Prostate gland (tissue), 2 donors: ENCODE measurements around the gene EXOC3L1. TPM values are rescaled to one million over a fixed set of nuclear protein-coding genes. Genes with fewer than 3 reads are reported as not detected.

Experiments
- DNase-seq: peaks from one replicate; pipeline ENCODE4 v3.0.0-alpha.2; 2019; ENCODE audit warnings: low spot score
- H3K27ac ChIP-seq, 2 donors: fragments of 200-600 bp; sonication (generic); 2 replicates each; pipeline ENCODE4 v1.5.1; 2017 to 2019
- H3K27me3 ChIP-seq: fragments of 200-600 bp; sonication (generic); replicated peaks from 2 replicates; pipeline ENCODE4 v1.5.1; 2019; ENCODE audit not compliant: insufficient read depth
- H3K36me3 ChIP-seq, 2 donors: fragments of 200-600 bp; sonication (generic); 1 replicate in 1 of 2; 2 replicates in 1 of 2; pipeline versions ENCODE4 v1.5.1 to v1.8.1; 2017 to 2019
- H3K4me1 ChIP-seq: fragments of 200-600 bp; sonication (generic); replicated peaks from 2 replicates; pipeline ENCODE4 v1.5.1; 2019
- H3K4me3 ChIP-seq, 2 donors: fragments of 200-600 bp; sonication (generic); 2 replicates each; pipeline ENCODE4 v1.5.1; 2017 to 2019
- H3K9me3 ChIP-seq: fragments of 200-600 bp; sonication (generic); 2 replicates; pipeline ENCODE4 v1.5.1; 2017
- POLR2A ChIP-seq: fragments of 450-650 bp; IDR thresholded peaks from one replicate; pipeline ENCODE4 v1.6.1; 2016; ENCODE audit warnings: antibody characterized with exemption, mild to moderate bottlenecking
- POLR2AphosphoS5 ChIP-seq: sonication (generic); formaldehyde crosslinking; IDR thresholded peaks from one replicate; pipeline ENCODE4 v1.6.1; 2017; ENCODE audit warnings: antibody characterized with exemption
- WGBS: methylation state at CpG from one replicate; pipeline ENCODE4 v1.1.5; 2018; 5-methylcytosine and 5-hydroxymethylcytosine counted together
- intact Hi-C: fragments of 100-400 bp; cut with DNase I; formaldehyde crosslinking; loops from one replicate; pipeline ENCODE4 v1.14.2; 2022
- total RNA-seq, 2 donors: library from RNA; depleted of rRNA; stranded (reverse); fragments of >200 nt; gene quantifications; one replicate each; pipeline ENCODE4 v1.1.0, GENCODE V29; 2016
- TF ChIP-seq, protein P1 (sequence below), 4 experiments: fragments of 200-600 bp in 2 of 4; fragments of 450-650 bp in 2 of 4; sonication (generic) in 2 of 4; IDR thresholded peaks; 1 replicate in 3 of 4; 2 replicates in 1 of 4; pipeline ENCODE4 v1.5.1; 2016 to 2019; ENCODE audit warnings: antibody characterized with exemption in 4 of 4, mild to moderate bottlenecking in 2 of 4, moderate library complexity in 2 of 4

The EXOC3L1 gene
- total RNA-seq, 2 donors from 2014 or later: 1.1 to 8.2 TPM

DNA sequence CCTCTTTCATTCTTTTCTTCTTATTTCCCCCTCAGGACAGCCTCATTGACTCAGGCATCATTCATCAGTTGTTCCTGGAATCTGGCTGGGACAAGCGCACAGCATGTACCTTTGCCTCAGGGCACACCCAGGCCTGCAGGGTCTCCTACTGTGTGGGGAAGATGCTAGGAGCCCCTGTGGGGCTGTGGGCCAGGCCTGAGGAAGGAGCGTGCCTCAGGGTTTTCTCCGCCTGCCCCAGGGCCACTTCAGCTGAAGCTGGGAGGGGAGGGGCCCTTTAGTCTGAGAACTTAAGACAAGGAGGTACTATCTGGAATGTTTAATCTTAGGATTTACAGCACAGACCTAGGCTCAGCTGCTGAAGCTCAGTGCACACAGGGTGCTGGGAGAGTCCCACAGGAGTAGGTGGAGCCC, 16.9 kb upstream of the EXOC3L1 start:
- H3K9me3 ChIP-seq: no peaks in the 10 kb centered on the region
- H3K27ac ChIP-seq: no peak overlapping the region
- peaks cover 0 to 9% of the 10 kb centered on the region in 2 donors for H3K36me3 ChIP-seq
- intact Hi-C loops: no loop called here
- 93% methylated on average over 3 of the region's 3 CpGs for WGBS
- no peaks in the 10 kb centered on the region for H3K27me3 ChIP-seq
- no peaks in the 10 kb centered on the region for H3K4me1 ChIP-seq
- TF ChIP-seq, protein P1, sequence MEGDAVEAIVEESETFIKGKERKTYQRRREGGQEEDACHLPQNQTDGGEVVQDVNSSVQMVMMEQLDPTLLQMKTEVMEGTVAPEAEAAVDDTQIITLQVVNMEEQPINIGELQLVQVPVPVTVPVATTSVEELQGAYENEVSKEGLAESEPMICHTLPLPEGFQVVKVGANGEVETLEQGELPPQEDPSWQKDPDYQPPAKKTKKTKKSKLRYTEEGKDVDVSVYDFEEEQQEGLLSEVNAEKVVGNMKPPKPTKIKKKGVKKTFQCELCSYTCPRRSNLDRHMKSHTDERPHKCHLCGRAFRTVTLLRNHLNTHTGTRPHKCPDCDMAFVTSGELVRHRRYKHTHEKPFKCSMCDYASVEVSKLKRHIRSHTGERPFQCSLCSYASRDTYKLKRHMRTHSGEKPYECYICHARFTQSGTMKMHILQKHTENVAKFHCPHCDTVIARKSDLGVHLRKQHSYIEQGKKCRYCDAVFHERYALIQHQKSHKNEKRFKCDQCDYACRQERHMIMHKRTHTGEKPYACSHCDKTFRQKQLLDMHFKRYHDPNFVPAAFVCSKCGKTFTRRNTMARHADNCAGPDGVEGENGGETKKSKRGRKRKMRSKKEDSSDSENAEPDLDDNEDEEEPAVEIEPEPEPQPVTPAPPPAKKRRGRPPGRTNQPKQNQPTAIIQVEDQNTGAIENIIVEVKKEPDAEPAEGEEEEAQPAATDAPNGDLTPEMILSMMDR (IDR thresholded peaks at IDR 0.05): no peak
- TF ChIP-seq POLR2A (no peak), POLR2AphosphoS5 (no peak)
- H3K4me3 ChIP-seq: no peak overlapping the region
- DNase-seq: no peak

- H3K4me3 ChIP-seq: no peak overlapping the region
- peaks cover 0 to 12% of the 10 kb centered on the region in 2 donors for H3K36me3 ChIP-seq
- H3K27me3 ChIP-seq: no peaks in the 10 kb centered on the region
- TF ChIP-seq, protein P1 (IDR thresholded peaks at IDR 0.05): no peak
- TF ChIP-seq POLR2AphosphoS5: no peak
- no peak for TF ChIP-seq POLR2A
- 94% methylated on average over 8 of the region's 8 CpGs for WGBS
- H3K27ac ChIP-seq: no peak overlapping the region
- DNase-seq: no peak
- H3K9me3 ChIP-seq: no peaks in the 10 kb centered on the region
- intact Hi-C loops: no loop called here
- H3K4me1 ChIP-seq: no peaks in the 10 kb centered on the region
These were observed 16.3 kb upstream of the EXOC3L1 start for GRCh38 chr16:67206129-67206837.

DNA sequence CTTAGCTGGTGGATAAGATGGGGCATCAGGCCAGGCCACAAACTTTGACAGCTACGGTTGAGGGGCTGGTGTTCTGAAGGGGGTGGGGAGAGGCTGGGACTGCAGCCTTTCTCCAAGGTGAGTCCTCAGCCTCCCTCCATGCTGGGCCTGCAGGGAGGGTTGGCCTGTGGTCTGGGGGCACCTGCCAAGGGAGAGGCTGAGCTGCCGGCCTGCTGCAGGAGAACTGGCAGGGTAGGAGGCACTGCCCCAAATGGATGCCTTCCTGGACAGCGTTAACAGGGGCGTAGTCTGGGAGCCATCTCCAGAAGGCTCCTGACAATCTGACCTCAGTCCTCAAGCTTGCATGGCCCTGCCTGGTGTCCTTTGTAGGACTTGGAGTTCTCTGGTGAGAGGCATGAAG, 14.1 kb upstream of the EXOC3L1 start:
- TF ChIP-seq, protein P1 (IDR thresholded peaks at IDR 0.05): no peak
- TF ChIP-seq POLR2A (no peak), POLR2AphosphoS5 (no peak)
- intact Hi-C loops: no loop called here
- DNase-seq: no peak
- Histone ChIP-seq H3K4me3 (no peak overlapping the region), H3K9me3 (no peaks in the 10 kb centered on the region), H3K36me3 (peaks cover 0 to 12% of the 10 kb centered on the region in 2 donors), H3K27ac (no peak overlapping the region), H3K27me3 (no peaks in the 10 kb centered on the region), H3K4me1 (no peaks in the 10 kb centered on the region)
- 72% methylated on average over 4 of the region's 4 CpGs for WGBS

DNA sequence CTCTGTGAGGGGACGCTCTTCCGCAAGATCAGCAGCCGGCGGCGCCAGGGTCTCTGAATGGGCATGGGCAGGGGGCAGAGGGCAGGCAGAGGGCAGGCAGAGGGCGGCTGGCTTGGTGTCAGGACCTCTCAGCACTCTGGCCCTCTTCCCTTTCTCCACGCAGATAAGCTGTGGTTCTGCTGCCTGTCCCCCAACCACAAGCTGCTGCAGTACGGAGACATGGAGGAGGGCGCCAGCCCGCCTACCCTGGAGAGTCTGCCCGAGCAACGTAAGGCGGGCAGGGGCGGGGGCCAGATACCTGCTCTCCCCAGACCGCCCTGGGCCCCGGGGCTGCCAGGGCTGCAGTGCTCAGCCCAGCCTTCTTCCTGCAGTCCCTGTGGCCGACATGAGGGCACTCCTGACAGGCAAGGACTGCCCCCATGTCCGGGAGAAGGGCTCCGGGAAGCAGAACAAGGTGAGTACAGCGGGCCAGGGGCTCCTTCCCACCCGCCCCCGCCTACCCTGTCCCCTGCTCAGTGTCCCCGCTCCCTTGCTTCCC, 13.1 kb upstream of the EXOC3L1 start:
- Histone ChIP-seq H3K9me3 (no peaks in the 10 kb centered on the region), H3K27ac (no peak overlapping the region), H3K4me3 (no peak overlapping the region), H3K36me3 (peaks cover 0 to 12% of the 10 kb centered on the region in 2 donors), H3K27me3 (no peaks in the 10 kb centered on the region), H3K4me1 (peaks cover 6% of the 10 kb centered on the region)
- intact Hi-C loops: no loop called here
- no peak for DNase-seq
- TF ChIP-seq POLR2AphosphoS5 (no peak), POLR2A (no peak)
- TF ChIP-seq, protein P1 (IDR thresholded peaks at IDR 0.05): no peak
- 88% methylated on average over 23 of the region's 23 CpGs for WGBS

- no peak overlapping the region for H3K27ac ChIP-seq
- H3K27me3 ChIP-seq: no peaks in the 10 kb centered on the region
- intact Hi-C loops: no loop called here
- peaks cover 0 to 12% of the 10 kb centered on the region in 2 donors for H3K36me3 ChIP-seq
- no peak overlapping the region for H3K4me3 ChIP-seq
- TF ChIP-seq, protein P1 (IDR thresholded peaks at IDR 0.05): no peak
- no peak for TF ChIP-seq POLR2AphosphoS5
- TF ChIP-seq POLR2A: no peak
- H3K4me1 ChIP-seq: peaks cover 6% of the 10 kb centered on the region
- 88% methylated on average over 6 of the region's 12 CpGs for WGBS
- no peaks in the 10 kb centered on the region for H3K9me3 ChIP-seq
- DNase-seq: no peak
These were observed 12.5 kb upstream of the EXOC3L1 start for GRCh38 chr16:67202426-67202825.
